Endodermal cell (in vitro differentiated cells): Measurements from ENCODE around the gene PXMP4. TPM values are rescaled to one million over a fixed set of nuclear protein-coding genes. Genes with fewer than 3 reads are reported as not detected.

Experiments used
- DNase-seq: peaks from one replicate; pipeline ENCODE4 v3.0.0-alpha.2; 2017
- H3K27ac ChIP-seq: 2 replicates; pipeline ENCODE4 v1.5.1; 2013; ENCODE audit warnings: mild to moderate bottlenecking, low read depth, low read length, moderate library complexity
- H3K27me3 ChIP-seq: 2 replicates; pipeline ENCODE4 v1.6.1; 2013; ENCODE audit warnings: mild to moderate bottlenecking, low read length, moderate library complexity; ENCODE audit not compliant: insufficient read depth, control insufficient read depth, poor library complexity, severe bottlenecking
- H3K36me3 ChIP-seq: 2 replicates; pipeline ENCODE4 v1.7.0; 2013; ENCODE audit warnings: mild to moderate bottlenecking, low read length, moderate library complexity; ENCODE audit not compliant: control insufficient read depth, insufficient read depth
- H3K4me1 ChIP-seq: one replicate; pipeline ENCODE4 v1.7.0; 2013; ENCODE audit warnings: low read length; ENCODE audit not compliant: control insufficient read depth, insufficient read depth
- H3K4me3 ChIP-seq: 2 replicates; pipeline ENCODE4 v1.5.1; 2013; ENCODE audit warnings: mild to moderate bottlenecking, low read length, moderate library complexity
- H3K9ac ChIP-seq: 2 replicates; pipeline ENCODE4 v1.6.1; 2013; ENCODE audit warnings: mild to moderate bottlenecking, low read length, moderate library complexity; ENCODE audit not compliant: poor library complexity, severe bottlenecking; ENCODE audit errors: extremely low read depth
- H3K9me3 ChIP-seq: 2 replicates; pipeline ENCODE4 v1.6.1; 2013; ENCODE audit warnings: mild to moderate bottlenecking, low read length, moderate library complexity; ENCODE audit not compliant: control insufficient read depth
- H3K27ac Mint-ChIP-seq: 2 replicates; pipeline ENCODE4 v1.8.0; 2020; ENCODE audit warnings: mixed read lengths
- H3K27me3 Mint-ChIP-seq: 2 replicates; pipeline ENCODE4 v1.8.0; 2021; ENCODE audit warnings: mild to moderate bottlenecking, mixed read lengths; ENCODE audit not compliant: insufficient read depth
- H3K36me3 Mint-ChIP-seq: 2 replicates; pipeline ENCODE4 v1.8.0; 2020; ENCODE audit warnings: low read depth, mixed read lengths
- H3K4me1 Mint-ChIP-seq: 2 replicates; pipeline ENCODE4 v1.8.0; 2020; ENCODE audit warnings: mixed read lengths
- H3K4me3 Mint-ChIP-seq: 2 replicates; pipeline ENCODE4 v1.8.0; 2020; ENCODE audit warnings: mild to moderate bottlenecking, moderate library complexity, mixed read lengths
- H3K9me3 Mint-ChIP-seq: 2 replicates; pipeline ENCODE4 v1.8.0; 2020; ENCODE audit warnings: mild to moderate bottlenecking, mixed read lengths
- WGBS, 2 experiments: methylation state at CpG; one replicate each; pipeline versions ENCODE4 v1.1.5 to v1.1.7; 2013; ENCODE audit warnings: missing lambda C conversion rate in 2 of 2, mixed read lengths in 1 of 2; ENCODE audit not compliant: insufficient coverage in 1 of 2, insufficient read length in 1 of 2; 5-methylcytosine and 5-hydroxymethylcytosine counted together
- total RNA-seq, 2 donors: library from RNA; stranded (reverse); fragmentation: NEBNext Ultra II Directional in 1 of 2; extraction: Animal tissue kit (Norgen Biotek cat#: 25700) in 1 of 2; gene quantifications; 2 replicates in 1 of 2; 3 replicates in 1 of 2; pipeline ENCODE4 v1.2.1, GENCODE V29; 2021
- TF ChIP-seq, protein P1 (sequence below): fragments of 200-600 bp; sonication (generic); conservative IDR thresholded peaks from 2 replicates; pipeline ENCODE4 v1.5.0; 2021; ENCODE audit warnings: antibody characterized with exemption, mild to moderate bottlenecking

PXMP4 gene
- total RNA-seq, 2 donors from 2014 or later = 1.5 to 3.8 TPM

- no peak for DNase-seq
- Histone ChIP-seq H3K27me3 (no peaks in the 10 kb centered on the region), H3K9me3 (no peaks in the 10 kb centered on the region), H3K27ac (no peak overlapping the region), H3K4me3 (no peak overlapping the region), H3K9ac (no peak overlapping the region), H3K4me1 (peaks cover 3% of the 10 kb centered on the region), H3K36me3 (peaks cover 6% of the 10 kb centered on the region)
- Mint-ChIP-seq H3K36me3 (peaks cover 14% of the 10 kb centered on the region), H3K4me3 (no peak overlapping the region), H3K27ac (no peak overlapping the region), H3K4me1 (peaks cover 13% of the 10 kb centered on the region), H3K27me3 (peaks cover 2% of the 10 kb centered on the region), H3K9me3 (no peaks in the 10 kb centered on the region)
- TF ChIP-seq, protein P1, sequence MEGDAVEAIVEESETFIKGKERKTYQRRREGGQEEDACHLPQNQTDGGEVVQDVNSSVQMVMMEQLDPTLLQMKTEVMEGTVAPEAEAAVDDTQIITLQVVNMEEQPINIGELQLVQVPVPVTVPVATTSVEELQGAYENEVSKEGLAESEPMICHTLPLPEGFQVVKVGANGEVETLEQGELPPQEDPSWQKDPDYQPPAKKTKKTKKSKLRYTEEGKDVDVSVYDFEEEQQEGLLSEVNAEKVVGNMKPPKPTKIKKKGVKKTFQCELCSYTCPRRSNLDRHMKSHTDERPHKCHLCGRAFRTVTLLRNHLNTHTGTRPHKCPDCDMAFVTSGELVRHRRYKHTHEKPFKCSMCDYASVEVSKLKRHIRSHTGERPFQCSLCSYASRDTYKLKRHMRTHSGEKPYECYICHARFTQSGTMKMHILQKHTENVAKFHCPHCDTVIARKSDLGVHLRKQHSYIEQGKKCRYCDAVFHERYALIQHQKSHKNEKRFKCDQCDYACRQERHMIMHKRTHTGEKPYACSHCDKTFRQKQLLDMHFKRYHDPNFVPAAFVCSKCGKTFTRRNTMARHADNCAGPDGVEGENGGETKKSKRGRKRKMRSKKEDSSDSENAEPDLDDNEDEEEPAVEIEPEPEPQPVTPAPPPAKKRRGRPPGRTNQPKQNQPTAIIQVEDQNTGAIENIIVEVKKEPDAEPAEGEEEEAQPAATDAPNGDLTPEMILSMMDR = no peak
- WGBS, 2 experiments = 87 to 95% methylated on average over 7 of the region's 7 CpGs
Observed at GRCh38 chr20:33660685-33661058, 59.4 kb downstream of the PXMP4 start.

DNA sequence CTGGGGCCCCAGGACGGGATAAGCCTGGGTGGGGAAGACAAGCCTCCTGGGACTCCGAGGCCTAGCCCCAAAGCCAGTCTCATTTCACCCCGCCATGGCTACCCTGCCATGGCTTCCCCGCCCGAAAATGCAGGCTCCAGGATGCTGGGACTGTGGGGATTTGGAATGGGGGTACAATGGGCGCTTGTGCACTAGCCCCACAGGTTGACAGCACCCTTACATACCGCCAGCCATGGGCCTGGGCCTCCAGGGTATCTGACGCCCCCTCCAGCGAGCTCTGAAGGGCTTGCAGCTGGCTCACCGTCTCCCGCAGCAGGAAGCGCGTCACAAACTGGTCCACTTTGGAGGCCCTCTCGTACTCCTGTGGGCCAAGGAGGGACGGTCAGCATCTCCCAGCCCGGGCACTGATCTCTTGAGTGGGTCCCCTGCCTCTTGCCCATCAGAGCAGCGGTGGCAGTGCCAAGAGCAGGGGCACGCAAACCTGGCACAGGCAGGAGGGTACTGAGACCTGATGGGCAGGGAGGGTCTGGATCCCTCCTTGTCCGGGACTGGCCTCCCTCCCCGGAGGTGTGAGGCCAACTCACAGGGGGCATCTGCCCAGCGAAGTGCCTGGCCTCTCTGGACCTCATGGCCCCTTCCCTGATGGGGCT is 60.0 kb downstream of the PXMP4 start:
- no peak overlapping the region for H3K27ac ChIP-seq
- H3K4me1 ChIP-seq = peaks cover 3% of the 10 kb centered on the region
- no peak overlapping the region for H3K9ac ChIP-seq
- Mint-ChIP-seq H3K36me3 (peaks cover 14% of the 10 kb centered on the region), H3K4me3 (no peak overlapping the region), H3K27me3 (peaks cover 2% of the 10 kb centered on the region), H3K9me3 (no peaks in the 10 kb centered on the region), H3K27ac (no peak overlapping the region), H3K4me1 (peaks cover 13% of the 10 kb centered on the region)
- no peaks in the 10 kb centered on the region for H3K27me3 ChIP-seq
- DNase-seq = no peak
- TF ChIP-seq, protein P1 = no peak
- peaks cover 6% of the 10 kb centered on the region for H3K36me3 ChIP-seq
- no peaks in the 10 kb centered on the region for H3K9me3 ChIP-seq
- no peak overlapping the region for H3K4me3 ChIP-seq
- WGBS, 2 experiments = 90 to 95% methylated on average over 12 to 21 of the region's 21 CpGs

DNA sequence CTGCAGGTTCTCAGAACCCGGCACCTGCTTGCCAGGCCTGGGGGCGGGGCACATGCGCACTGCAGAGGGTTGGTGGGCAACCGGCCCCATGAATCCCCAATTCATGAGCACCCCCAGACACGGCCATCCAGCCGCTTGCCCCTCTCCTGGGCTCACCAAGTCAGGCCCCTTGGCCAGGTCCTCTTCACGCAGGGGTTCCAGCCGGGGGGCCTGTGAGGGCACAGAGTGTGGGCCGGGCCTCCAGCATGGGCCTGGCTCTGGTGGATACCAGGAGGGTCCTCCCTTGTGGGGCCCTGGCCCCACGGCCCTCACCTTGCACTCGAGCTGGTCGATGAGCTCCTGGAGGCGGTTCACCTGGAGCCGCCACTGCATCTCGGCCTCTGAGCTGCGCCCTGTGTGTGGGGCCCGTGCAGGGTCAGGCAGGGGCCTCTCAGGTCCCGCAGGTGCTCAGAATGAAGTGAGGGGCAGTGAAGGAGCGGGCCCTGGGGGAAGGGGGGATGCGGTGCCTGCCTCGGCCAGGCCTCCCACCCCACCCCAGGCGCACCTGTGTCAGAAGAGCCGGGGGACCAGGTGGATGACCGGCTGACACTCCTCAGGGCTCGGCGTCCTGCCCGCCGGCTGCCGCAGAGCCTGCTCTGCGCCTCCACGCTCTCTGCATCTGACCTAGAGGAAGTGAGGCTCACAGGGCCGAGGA is 60.6 kb downstream of the PXMP4 start:
- H3K27ac Mint-ChIP-seq = peak overlapping the region; percentile 28
- Histone ChIP-seq H3K9ac (no peak overlapping the region), H3K27ac (no peak overlapping the region), H3K9me3 (no peaks in the 10 kb centered on the region), H3K4me1 (peaks cover 3% of the 10 kb centered on the region), H3K36me3 (peaks cover 6% of the 10 kb centered on the region), H3K4me3 (no peak overlapping the region), H3K27me3 (no peaks in the 10 kb centered on the region)
- peaks cover 14% of the 10 kb centered on the region for H3K36me3 Mint-ChIP-seq
- peaks cover 8% of the 10 kb centered on the region for H3K4me1 Mint-ChIP-seq
- WGBS, 2 experiments = 94 to 95% methylated on average over 24 to 32 of the region's 32 CpGs
- no peak for DNase-seq
- H3K9me3 Mint-ChIP-seq = no peaks in the 10 kb centered on the region
- H3K4me3 Mint-ChIP-seq = no peak overlapping the region
- no peaks in the 10 kb centered on the region for H3K27me3 Mint-ChIP-seq
- TF ChIP-seq, protein P1 = no peak
